IPS-NIHi7 (cell line): ENCODE measurements around the gene NYNRIN.

Experiments
- DNase-seq: peaks from one replicate; pipeline ENCODE4 v3.0.0; 2012; ENCODE audit warnings: mixed read lengths; ENCODE audit errors: extremely low spot score

The NYNRIN gene

DNA sequence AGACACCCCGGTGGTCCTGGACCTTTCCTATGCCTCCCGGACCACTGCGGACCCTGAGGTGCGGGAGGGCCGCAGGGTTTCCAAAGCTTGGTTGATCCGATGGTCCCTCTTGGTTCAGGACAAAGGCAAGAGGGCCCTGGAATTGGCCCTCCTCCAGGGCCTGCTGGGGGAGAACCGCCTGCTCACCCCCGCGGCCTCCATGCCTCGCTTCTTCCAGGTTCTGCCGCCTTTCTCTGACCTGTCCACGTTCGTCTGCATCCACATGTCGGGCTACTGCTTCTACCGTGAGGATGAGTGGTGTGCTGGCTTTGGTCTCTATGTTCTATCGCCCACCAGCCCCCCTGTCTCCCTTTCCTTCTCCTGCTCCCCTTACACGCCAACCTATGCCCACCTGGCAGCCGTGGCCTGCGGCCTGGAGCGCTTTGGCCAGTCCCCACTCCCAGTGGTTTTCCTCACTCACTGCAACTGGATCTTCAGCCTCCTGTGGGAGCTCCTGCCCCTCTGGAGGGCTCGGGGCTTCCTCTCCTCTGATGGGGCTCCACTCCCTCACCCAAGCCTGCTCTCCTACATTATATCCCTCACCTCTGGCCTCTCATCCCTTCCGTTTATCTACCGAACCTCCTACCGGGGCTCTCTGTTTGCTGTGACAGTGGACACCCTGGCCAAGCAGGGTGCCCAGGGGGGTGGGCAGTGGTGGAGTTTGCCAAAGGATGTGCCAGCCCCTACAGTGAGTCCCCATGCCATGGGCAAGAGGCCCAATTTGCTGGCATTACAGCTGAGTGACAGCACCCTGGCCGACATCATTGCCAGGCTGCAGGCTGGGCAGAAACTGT, 16.8 kb downstream of the NYNRIN start:
- DNase-seq = no peak

DNA sequence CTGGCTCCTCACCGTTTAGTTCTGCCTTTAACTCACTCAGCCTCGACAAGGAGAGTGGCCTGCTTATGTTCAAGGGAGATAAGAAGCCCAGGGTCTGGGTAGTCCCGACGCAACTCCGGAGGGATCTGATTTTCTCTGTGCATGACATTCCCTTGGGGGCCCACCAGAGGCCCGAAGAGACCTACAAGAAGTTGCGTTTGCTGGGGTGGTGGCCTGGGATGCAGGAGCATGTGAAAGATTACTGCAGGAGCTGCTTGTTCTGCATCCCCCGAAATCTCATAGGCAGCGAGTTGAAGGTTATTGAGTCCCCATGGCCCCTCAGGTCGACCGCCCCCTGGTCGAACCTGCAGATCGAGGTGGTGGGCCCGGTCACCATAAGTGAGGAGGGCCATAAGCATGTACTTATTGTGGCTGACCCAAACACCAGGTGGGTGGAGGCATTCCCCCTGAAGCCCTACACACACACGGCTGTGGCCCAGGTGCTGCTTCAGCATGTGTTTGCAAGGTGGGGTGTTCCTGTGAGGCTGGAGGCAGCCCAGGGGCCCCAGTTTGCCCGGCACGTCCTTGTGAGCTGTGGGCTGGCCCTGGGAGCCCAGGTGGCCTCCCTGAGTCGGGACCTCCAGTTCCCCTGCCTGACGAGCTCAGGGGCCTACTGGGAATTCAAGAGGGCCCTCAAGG, 17.6 kb downstream of the NYNRIN start:
- DNase-seq = no peak

DNA sequence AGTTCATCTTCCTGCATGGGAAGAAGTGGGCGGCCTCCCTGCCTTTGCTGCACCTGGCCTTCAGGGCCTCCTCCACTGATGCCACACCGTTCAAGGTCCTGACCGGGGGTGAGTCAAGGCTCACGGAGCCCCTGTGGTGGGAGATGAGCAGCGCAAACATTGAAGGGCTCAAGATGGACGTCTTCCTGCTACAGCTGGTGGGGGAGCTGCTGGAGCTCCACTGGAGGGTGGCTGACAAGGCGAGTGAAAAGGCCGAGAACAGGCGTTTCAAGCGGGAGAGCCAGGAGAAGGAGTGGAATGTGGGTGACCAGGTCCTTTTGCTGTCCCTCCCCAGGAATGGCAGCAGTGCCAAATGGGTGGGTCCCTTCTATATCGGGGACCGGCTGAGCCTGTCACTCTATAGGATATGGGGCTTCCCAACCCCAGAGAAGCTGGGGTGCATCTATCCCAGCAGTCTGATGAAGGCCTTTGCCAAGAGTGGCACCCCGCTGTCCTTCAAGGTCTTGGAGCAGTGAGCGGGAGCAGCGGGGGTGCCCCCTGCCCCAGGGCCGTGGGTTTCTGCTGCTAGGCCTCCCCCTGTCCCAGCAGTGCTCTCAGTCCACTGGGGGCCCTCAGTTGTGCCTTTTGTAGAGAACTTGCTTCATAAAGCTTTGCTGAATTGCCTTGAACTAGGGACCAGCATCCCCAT, 18.3 kb downstream of the NYNRIN start:
- DNase-seq = no peak

DNA sequence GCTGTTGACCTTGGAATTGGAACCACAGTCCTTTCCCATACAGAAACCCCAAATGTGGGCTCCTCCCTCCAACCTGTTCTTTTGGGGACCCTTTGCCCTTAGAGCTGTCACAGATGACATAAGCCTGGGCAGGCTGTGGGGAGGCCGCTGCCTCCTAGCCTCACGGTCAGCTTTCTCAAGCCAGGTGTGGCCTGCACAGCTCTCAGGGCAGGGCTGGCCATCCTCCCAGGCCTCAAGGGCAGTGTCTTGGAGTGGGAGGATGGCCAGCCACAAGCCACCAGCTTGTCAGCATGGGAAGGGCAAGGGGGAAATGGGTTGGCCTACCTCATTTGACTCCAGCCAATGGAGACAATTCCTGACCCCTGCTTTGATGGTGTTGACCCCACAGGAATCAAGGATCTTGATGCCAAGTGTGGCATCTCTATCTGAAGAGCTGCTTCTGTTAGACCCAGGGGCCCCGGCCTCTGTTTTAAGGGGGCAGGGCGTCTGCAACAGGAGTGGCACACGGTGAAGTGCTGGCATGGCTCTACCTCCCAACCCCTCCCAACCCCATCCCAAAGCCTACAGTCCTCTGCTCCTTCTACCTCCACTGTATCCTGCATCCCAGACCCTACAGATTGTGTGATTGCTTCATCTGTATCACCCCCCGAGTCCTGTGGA, 19.2 kb downstream of the NYNRIN start:
- DNase-seq = no peak

DNA sequence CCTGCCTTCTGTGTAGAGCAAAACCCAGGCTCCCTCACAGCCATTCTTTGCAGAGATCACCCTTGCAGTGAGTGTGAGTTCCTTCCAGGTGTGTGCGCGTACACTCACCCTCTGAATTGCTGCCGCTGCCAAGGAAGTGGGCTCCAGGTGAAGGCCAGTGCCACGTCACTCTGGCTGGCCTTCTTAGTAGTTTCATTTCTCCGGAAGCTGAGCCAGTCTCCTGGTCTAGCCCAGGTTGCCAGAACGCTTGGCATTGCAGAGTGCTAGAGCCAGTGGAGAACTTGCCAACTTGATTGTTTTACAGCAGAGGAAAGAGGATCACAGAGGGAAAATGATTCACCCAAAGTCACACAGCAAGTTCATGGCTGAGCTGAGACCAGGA, 19.7 kb downstream of the NYNRIN start:
- no peak for DNase-seq

DNA sequence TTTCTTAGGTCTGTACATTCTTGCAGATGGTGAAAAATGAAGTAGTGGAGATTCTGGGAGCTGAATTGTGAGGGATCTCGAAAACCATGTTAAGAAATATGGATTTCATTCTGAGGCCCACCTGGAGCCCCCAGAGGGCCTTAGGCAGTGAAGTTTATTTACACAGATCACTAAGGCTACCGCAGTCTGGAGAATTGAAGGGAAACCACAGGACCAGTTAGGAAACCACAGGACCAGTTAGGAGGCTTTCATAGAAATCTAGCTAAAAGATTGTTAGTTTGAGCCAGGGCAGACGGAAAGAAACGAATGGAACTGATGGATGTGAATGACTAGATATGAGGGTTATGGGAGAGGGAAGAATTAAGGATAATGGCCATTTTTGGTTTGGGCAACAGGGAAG, 23.5 kb downstream of the NYNRIN start:
- no peak for DNase-seq

DNA sequence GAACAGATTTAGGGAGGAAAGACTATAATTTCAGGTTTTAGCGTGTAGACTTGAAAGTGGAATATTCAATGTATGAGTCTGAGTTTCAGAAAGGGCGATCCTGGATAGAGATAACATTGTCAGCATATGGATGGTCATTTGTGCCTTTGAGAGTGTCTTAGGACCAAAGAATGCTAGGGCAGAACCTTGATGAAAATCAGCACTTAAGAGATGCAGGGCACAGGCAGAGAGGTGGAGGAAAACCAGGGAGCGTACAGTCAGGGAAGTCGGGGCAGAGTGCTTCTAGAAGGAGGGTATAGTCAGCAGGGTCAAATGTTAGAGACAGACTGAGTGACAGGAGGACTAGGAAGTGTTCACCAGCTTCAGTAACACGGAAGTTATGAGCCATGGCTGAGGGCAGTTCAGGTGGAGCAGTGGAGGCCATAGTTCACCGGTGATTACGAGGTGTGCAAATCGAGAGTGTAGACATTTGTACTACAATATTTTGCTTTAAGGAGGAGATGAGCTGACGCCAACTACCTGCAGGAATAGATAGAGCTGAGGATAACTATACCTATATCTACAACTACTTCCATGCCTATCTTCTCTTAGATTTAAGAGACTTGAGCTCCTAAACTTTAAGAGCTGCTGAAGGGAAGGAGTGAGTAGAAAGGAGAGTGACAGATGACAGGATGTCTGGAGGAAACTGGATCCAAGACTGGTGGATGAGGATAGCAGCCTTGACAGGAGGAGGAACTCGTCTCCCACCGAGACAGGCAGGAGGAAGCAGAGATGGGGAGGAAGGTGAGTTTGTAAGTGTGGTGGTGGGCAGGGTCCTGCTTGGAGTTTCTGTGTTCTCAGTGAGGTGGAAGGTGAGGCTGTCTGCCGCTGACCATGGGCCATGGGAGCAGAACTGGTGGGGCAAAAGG, 24.1 kb downstream of the NYNRIN start:
- DNase-seq = no peak

DNA sequence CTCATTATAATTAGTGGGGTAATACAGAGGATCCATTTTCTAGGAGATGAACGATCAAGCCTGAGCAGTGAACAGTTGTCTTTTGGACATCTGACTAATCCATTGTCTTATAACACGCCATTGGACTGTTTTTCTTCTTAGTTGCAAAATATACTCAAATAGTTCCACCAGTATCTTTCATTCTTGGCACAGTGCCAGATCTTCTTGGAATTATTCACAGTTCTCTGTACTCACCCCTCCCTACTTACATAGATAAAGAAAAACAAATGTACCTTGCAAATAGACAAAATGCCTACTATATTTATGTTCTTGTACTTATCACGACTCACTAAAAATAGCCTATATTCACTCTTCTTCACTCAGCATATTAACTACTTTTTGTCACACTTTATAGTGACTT, 26.9 kb downstream of the NYNRIN start:
- DNase-seq = no peak

DNA sequence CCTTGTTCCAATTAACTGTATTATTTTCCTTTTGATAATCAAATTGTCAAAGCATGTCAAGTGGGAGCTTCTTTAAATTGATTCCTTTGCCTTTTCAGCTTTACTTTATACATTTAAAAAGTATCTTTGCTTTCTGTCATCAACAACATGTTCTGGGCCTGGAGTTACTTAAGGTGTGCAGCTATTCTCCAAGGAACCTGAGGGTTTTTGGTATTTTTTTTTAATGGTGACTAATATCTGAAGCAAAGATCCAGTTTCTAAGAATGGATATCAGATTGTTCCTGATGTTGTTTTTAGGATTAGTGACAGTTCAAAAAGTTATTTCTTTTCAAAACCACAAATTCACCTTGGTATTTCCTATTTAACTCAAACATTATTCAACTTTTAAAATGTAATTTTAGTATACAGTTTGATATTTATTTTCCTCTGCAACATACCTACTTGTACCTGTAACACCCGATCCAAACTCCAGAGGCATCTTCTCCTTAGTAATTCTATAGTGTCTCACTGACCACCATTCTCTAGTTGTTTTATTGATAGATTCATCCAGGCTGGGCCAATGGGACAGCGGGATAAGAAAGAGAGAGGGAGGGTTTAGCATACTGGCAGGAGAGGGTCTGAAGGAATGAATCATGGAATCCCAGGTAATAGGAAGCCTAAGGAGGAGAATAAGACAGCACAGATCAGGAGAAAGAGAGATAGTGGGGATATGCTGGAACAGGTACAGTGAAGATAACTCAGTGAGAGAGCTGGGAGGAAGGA, 27.5 kb downstream of the NYNRIN start:
- peak; percentile 6 for DNase-seq

DNA sequence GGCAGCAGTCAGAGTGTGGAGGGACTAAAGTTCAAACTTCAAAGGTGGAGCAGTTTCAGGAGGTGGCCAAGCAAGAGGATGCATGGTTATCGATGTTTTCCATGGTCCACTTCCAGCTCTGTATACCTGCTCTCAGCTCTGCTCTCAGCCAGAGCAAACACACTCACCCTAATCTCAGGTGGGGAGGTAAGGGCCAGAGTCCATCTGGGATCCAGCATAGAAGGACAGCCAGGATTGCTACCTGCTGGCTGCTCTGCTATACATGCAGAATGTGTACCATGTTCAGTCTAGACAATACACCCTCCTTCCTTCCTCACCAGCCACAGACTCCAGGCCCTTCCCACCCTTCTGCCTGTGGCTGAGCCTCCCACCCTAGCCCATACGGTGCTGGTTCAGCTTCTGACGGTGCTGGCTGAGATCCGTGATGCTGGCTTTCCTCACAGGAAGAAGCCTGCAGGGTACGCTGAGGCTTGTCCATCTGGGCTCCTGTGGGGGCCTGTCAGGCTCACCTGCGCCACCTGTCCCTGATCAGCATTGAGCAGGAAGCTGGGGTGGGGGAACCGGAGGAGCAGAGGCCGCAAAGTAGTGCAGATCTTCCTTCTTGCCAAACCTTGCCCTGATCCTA, 28.2 kb downstream of the NYNRIN start:
- DNase-seq = peak; percentile 62

DNA sequence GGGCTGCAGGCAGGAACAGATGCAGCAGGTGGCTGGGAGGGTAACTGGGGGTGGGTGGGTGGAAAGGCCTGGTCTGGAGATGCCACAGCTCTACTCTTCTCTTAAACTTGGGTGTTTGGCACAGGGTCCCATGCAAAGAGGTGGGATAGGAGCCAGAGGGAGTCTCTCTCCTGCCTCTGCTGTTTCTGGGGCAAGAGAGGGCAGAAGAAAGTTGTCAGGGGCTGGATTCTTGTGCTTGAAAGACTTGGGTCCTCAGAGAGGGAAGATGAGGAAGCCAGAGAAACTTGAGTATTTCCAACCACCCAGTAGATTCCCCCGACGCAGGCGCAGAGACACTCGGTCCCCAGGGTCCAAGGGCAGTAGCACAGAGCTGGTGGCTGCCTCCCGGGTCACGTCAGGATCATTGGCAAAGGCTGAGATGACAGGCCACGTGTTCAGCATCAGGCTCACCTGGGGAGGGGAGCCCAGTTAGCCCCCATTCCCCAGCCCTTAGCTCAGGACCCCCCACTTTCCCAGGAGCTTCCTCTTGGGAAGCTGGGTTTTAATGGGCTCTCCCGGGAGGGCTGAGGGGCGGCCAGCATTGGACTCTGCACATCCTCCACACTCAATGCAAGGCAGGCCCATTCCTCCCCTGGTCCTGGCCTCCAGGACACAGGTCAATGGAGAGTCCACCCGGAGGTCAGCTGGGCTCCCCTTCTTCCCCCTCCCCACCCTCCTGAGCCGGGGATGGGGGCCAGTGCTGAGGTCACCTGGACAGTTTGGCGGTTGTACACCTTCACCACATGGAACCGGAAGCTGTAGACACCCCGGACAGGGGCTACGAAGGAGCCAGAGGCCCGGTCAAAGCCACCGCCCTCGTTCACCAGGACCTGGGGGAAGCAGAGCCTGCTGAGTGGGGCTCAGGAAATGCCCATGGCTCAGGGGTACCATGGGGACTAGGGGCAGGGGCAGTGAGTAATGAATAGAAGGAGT, 29.0 kb downstream of the NYNRIN start:
- DNase-seq = no peak

DNA sequence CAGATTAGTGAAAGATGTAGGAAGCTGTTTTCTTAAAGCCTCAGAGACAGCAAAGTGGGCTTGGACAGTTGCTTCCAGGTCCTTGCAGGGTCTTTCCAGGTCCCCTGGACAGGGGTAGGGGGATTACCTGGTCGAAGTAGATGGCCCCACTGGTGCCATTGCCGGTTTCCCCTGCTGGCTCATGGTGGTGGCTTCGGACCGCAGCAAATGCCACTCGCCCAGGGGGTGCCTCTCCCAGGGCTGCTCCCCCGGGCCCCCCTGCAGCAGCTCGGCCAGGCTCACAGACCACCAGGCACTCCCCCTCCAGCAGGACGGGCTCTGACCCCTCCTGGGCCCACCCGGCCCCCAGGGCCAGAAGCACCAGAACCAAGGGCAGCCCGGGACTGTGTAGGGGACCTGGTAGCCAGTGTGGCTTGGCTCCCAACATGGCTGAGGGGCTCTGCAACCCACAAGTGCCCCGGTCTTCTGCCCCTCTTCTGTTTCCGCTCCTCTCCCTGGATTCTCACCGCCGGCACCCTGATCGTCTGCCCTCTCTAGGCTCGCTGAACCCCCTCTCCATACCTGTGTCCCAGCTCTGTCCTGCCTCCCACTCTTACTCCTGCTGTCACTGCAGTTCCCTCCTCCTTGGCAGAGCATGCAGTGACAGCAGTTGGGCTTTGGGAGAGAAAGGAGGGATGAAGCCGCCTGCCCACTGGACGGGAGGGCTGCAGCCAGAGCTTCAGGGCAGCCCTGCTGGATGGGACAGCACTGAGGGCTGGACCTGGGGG, 30.0 kb downstream of the NYNRIN start:
- no peak for DNase-seq

DNA sequence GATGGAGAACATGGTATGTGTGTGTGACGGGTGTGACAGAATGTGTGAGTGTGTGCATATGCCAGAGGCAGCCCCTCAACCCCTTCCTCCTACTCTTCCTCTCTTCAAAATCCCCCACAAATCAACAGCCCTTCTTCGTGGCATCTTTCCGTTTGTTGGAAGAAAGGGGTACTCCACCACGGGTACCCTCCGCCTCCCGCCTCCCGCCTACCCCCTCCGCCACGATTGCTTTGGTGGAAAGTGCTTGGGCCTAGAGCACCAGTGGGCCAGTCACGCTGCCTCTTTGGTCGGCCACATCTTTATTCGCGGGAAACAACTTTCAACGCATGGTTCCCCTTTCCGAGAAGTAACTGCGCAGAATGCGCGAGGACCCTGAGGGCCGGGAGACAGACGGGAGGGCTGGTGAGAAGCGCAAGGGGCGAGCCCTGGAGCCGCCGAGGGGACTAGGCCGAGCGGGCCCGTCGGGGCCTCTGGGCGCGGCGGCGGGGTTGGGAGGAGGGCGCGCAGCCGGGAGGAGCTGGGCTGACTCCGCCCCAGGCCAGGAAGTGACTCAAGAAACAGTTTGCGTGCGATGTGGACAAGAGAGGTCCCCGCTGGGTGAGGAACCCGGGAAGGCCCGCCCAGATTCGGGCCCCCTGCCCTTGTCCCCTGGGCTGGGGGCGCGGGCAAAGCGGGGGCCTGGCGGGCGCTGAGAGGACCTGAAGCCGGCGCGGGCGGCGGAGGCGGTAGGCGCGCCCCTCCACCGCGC, 30.8 kb downstream of the NYNRIN start, which contains the start of the genes CBLN3 and KHNYN:
Gene CBLN3, minus strand, starts transcription at position 274 of the 748 bp plus-strand sequence. CDS start 614 bp downstream, outside the sequence.
Gene KHNYN, plus strand, starts transcription at position 560 of the 748 bp plus-strand sequence. CDS start 777 bp downstream, outside the sequence.
- DNase-seq = peak; percentile 95

DNA sequence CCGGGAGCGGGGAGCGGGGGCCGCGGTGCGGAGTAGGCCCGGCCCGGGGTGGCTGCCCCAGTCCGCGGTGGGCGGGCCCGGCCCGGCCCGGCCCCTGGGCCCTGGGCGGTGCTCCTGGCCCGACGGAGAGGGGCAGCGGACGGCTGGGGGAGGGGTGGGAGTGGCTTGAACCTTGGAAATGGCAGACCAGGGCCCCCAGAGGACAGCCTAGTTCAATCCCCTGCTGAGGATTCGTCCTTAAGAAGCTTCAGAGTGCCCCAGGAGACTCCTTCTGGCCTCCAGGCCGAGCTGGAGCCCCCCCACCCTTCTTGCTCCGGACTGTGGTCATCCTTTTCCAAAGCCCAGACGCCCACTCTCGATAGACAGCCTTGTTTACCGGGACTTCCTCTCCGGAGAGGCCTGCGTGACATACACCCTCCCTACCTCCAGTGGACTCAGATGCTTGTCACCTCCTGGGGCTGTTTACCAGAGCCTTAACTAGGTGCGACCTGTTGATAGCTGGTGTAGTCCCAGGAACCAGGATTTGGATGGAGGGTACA, 31.4 kb downstream of the NYNRIN start:
- DNase-seq = peak; percentile 84

DNA sequence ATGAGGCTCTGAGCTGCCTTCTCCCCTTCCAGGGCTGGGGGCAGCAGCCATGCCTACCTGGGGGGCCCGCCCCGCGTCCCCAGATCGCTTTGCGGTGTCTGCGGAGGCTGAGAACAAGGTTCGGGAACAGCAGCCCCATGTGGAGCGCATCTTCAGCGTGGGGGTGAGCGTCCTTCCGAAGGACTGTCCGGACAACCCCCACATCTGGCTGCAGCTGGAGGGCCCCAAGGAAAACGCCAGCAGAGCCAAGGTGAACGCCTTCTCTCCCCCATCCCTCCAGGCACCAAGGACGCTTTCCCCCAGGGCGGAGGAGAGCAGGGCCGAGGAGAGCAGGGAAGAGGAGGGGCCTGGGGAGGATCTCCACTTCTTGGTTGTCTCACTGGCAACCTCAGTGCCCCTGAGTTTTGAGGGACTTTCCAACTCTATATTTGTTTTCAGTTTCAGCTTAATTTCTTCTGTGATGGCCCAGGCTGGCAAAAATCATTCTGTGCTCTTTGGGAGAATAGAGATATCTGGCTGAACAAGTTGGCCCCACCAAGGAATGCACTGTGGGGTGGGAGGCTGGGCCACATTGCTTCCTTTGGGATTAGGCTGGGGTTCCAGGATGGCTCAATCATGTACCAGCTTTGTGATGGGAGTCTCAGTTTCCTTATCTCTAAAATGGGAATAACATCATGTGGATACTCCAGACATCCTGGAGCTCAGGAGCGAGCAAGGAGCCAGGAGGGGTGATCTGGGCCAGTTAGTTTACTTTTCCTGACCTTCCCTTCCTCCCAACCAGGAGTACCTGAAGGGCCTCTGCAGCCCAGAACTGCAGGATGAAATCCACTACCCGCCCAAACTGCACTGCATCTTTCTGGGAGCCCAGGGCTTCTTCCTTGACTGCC, 32.1 kb downstream of the NYNRIN start:
- DNase-seq = no peak
